KOPT-K1 (cell line): ENCODE results near the gene HSD17B14.
A peak's percentile ranks its signal among the peaks of the same experiment; 100 is the strongest.
"Not testable (repeated sequence)": the region's sequence is repeated elsewhere in the genome, so short reads cannot be mapped to it uniquely, and the experiment has no call there.

Source experiments
- H3K27ac ChIP-seq: fragments of 200-600 bp; sonication (generic); 2 replicates; pipeline ENCODE4 v1.5.1; 2016; ENCODE audit warnings: antibody characterized with exemption, mild to moderate bottlenecking, low read depth, low read length; ENCODE audit not compliant: poor library complexity, severe bottlenecking
- H3K36me3 ChIP-seq: fragments of 200-600 bp; sonication (generic); 2 replicates; pipeline ENCODE4 v1.5.1; 2017; ENCODE audit warnings: antibody characterized with exemption, mild to moderate bottlenecking, low read length, moderate library complexity; ENCODE audit not compliant: insufficient read depth
- H3K9me3 ChIP-seq: fragments of 200-600 bp; sonication (generic); 2 replicates; pipeline ENCODE4 v1.5.1; 2017; ENCODE audit warnings: antibody characterized with exemption, low read length, mild to moderate bottlenecking; ENCODE audit not compliant: insufficient read depth, poor library complexity, severe bottlenecking

HSD17B14 gene

GRCh38 chr19:48852292-48852691, 16.0 kb upstream of the HSD17B14 start:
- H3K27ac ChIP-seq: no peak overlapping the region
- no peaks in the 10 kb centered on the region for H3K36me3 ChIP-seq
- no peaks in the 10 kb centered on the region for H3K9me3 ChIP-seq

DNA sequence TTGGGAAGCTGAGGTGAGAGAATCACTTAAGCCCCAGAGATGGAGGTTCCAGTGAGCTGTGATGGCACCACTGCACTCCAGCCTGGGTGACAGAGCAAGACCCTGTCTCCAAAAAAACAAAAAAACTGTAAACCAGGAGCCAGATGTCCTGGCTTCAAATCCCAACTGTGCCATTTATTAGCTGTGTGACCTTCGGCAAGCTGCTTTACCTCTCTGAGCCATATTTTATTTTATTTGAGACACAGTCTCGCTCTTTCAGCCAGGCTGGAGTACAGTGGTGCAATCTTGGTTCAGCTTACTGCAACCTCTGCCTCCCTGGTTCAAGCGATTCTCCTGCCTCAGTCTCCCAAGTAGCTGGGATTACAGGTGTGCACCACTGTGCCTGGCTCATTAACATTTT, 10.4 kb upstream of the HSD17B14 start:
- H3K36me3 ChIP-seq, H3K27ac ChIP-seq: not testable (repeated sequence)

DNA sequence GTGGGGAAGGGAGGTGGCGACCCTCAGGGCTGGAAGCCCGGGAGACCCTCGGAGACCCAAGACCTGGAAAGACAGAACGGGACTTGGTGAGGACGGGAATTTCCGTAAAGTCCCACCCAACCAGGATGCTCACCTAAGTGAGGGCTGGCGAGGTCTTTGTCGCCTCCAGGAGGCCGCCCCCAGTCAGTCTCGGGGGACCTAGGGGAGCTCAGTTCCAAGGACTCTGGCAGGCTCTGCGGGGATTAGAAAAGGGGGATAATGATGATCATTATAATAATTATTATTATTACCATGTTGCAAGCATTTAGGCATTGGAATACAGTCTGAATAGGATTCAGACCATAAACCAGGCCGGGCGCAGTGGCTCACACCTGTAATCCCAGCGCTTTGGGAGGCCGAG, 9.1 kb upstream of the HSD17B14 start:
- Histone ChIP-seq H3K9me3 (no peaks in the 10 kb centered on the region), H3K36me3 (no peaks in the 10 kb centered on the region), H3K27ac (no peak overlapping the region)

More for the DNA sequence above, 10.4 kb upstream of the HSD17B14 start:
- H3K9me3 ChIP-seq: not testable (repeated sequence)

- Histone ChIP-seq H3K36me3 (no peaks in the 10 kb centered on the region), H3K9me3 (no peaks in the 10 kb centered on the region), H3K27ac (no peak overlapping the region)
Measured at GRCh38 chr19:48844472-48844871, 8.2 kb upstream of the HSD17B14 start.

DNA sequence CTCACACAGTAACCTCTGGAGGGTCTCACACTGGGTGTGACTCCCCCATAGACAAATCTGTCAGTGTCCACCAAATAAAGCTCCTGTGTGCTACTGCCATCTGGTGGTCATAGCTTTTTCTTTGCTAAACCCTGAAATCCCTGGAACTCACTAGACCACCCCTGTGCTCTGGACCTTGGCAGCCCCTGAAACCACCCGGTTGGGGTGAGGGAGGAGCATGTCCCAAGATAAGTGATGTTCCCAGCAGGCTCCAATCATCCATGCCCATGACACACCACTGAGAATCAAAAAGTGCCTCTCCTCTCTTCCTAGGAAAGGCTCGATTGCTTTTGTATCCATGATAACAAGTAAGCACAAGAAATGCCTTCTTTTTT, 6.5 kb upstream of the HSD17B14 start:
- H3K27ac ChIP-seq: no peak overlapping the region
- H3K36me3 ChIP-seq: no peaks in the 10 kb centered on the region
- no peaks in the 10 kb centered on the region for H3K9me3 ChIP-seq

GRCh38 chr19:48841571-48841970, 5.3 kb upstream of the HSD17B14 start:
- Histone ChIP-seq H3K27ac (no peak overlapping the region), H3K9me3 (no peaks in the 10 kb centered on the region), H3K36me3 (no peaks in the 10 kb centered on the region)

DNA sequence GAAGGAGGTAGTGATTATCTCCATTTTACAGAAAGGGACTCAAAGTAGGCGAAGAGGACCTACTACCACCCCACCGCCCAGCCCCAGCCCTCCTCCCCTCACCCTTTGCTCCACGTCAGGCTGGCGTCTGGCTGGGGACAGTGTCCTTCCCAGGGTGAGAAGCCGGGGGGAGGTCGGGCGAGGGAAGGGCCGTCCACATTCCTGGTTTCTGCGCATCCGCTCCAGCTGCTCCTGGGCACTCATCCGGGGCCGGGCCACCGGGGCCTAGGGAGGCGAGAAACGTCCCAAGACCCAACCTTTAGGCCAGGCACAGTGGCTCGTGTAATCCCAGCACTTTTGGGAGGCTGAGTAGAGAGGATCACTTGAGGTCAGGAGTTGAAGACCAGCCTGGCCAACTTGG, 4.8 kb upstream of the HSD17B14 start:
- no peaks in the 10 kb centered on the region for H3K9me3 ChIP-seq
- H3K27ac ChIP-seq: no peak overlapping the region
- H3K36me3 ChIP-seq: no peaks in the 10 kb centered on the region

DNA sequence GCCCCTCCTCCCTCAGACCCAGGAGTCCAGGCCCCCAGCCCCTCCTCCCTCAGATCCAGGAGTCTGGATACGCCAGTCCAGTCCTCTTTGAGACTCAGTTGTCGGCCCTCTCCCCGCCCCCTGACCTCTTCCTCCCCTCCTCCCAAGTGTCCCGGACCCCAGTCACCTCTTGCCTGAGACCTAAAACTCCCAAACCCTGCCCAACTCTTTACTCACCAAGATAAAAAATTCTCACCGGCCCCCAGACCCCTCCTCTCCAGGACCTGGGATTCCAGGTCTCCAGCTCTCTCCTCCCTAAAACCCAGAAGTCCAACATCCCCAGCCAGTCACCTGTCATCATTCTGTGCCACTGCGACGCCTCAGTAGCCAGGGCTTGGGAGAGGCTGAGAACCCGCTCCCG, 1.4 kb upstream of the HSD17B14 start:
- Histone ChIP-seq H3K36me3 (no peaks in the 10 kb centered on the region), H3K9me3 (no peaks in the 10 kb centered on the region), H3K27ac (no peak overlapping the region)

GRCh38 chr19:48837051-48837524, 797 bp upstream of the HSD17B14 start:
- no peaks in the 10 kb centered on the region for H3K9me3 ChIP-seq
- H3K36me3 ChIP-seq: no peaks in the 10 kb centered on the region
- peak overlapping the region; percentile 28 for H3K27ac ChIP-seq

DNA sequence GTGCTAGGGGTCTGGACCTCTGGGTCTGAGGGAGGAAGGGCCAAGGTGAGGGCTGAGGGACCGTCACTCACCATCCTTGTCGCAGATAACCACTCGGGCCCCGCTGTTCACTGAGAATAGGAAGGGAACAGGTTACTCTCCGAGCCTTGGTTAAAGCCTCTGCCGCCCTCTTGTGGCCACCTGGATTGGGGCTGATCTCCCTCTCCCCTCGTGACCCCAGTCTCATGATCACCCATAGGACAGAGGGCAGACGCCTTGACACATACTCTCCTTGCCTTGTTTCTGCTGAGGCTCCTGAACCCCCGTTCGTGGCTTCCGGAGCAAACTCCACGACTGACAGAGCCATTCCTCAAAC, 580 bp downstream of the HSD17B14 start:
- no peaks in the 10 kb centered on the region for H3K9me3 ChIP-seq
- no peak overlapping the region for H3K27ac ChIP-seq
- no peaks in the 10 kb centered on the region for H3K36me3 ChIP-seq

DNA sequence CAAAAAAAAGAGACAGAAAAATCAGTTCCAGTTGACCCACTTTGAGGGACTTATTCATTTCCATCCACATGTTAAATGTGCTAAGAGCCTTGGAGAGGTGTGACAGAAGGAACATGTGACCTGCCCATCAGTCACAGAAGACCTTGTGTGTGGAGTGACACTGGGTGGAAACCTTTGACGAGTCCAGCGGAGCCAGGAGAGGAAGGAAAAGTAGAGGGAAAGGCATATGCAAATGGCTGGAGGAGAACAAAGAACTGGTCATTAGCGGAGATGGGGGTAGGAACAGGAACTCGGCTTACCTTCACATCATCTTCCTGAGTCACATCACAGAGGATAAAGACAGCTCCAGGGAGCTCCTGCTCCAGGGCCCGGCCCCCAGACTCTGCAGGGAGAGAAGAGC, 2.3 kb downstream of the HSD17B14 start:
- no peak overlapping the region for H3K27ac ChIP-seq

GRCh38 chr19:48833049-48833448, 3.2 kb downstream of the HSD17B14 start:
- H3K36me3 ChIP-seq: no peaks in the 10 kb centered on the region
- H3K27ac ChIP-seq: no peak overlapping the region
- H3K9me3 ChIP-seq: no peaks in the 10 kb centered on the region

More for the DNA sequence above, 2.3 kb downstream of the HSD17B14 start:
- Histone ChIP-seq H3K9me3 (no peaks in the 10 kb centered on the region), H3K36me3 (no peaks in the 10 kb centered on the region)

- H3K27ac ChIP-seq: no peak overlapping the region
- no peaks in the 10 kb centered on the region for H3K36me3 ChIP-seq
- H3K9me3 ChIP-seq: no peaks in the 10 kb centered on the region
Measured at GRCh38 chr19:48830965-48831364, 5.3 kb downstream of the HSD17B14 start.

GRCh38 chr19:48830088-48830487, 6.2 kb downstream of the HSD17B14 start:
- no peak overlapping the region for H3K27ac ChIP-seq
- no peaks in the 10 kb centered on the region for H3K9me3 ChIP-seq
- no peaks in the 10 kb centered on the region for H3K36me3 ChIP-seq

- H3K9me3 ChIP-seq: no peaks in the 10 kb centered on the region
- no peaks in the 10 kb centered on the region for H3K36me3 ChIP-seq
- H3K27ac ChIP-seq: no peak overlapping the region
Measured at GRCh38 chr19:48826606-48827020, 9.7 kb downstream of the HSD17B14 start.

GRCh38 chr19:48822514-48822913, 13.8 kb downstream of the HSD17B14 start:
- H3K9me3 ChIP-seq: no peaks in the 10 kb centered on the region
- no peak overlapping the region for H3K27ac ChIP-seq
- H3K36me3 ChIP-seq: no peaks in the 10 kb centered on the region

DNA sequence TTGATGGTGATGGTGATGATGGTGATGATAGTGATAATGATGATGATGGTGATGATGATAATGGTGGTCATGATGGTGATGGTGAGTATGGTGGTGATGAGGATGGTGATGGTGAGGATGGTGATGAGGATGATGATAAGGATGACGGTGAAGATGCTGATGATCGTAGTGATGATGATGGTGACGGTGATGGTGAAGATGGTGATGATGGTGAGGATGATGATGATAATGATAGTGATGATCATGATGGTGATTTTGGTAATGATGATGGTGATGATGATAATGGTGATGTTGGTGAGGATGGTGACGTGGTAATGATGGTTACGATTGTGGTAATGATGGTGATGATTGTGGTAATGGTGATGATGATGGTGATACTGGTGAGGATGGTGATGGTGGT, 14.7 kb downstream of the HSD17B14 start:
- Histone ChIP-seq H3K9me3 (no peaks in the 10 kb centered on the region), H3K27ac (no peak overlapping the region), H3K36me3 (no peaks in the 10 kb centered on the region)
